ENCODE measurements around the gene CYP19A1.

- TF ChIP-seq, protein P1, sequence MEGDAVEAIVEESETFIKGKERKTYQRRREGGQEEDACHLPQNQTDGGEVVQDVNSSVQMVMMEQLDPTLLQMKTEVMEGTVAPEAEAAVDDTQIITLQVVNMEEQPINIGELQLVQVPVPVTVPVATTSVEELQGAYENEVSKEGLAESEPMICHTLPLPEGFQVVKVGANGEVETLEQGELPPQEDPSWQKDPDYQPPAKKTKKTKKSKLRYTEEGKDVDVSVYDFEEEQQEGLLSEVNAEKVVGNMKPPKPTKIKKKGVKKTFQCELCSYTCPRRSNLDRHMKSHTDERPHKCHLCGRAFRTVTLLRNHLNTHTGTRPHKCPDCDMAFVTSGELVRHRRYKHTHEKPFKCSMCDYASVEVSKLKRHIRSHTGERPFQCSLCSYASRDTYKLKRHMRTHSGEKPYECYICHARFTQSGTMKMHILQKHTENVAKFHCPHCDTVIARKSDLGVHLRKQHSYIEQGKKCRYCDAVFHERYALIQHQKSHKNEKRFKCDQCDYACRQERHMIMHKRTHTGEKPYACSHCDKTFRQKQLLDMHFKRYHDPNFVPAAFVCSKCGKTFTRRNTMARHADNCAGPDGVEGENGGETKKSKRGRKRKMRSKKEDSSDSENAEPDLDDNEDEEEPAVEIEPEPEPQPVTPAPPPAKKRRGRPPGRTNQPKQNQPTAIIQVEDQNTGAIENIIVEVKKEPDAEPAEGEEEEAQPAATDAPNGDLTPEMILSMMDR (IDR thresholded peaks at IDR 0.05; ENCODE audit: control extremely low read depth in 1 of 3, insufficient read depth in 1 of 3, low read depth in 1 of 3, low read length in 3 of 3): no peak
- TF ChIP-seq RAD21 (IDR thresholded peaks at IDR 0.05 in 1 of 2, conservative IDR thresholded peaks at IDR 0.05 in 1 of 2; ENCODE audit: low read depth in 2 of 2, low read length in 2 of 2) (no peak), CHD1 (IDR thresholded peaks at IDR 0.05; ENCODE audit: low read depth, low read length) (no peak), POLR2AphosphoS5 (IDR thresholded peaks at IDR 0.05; ENCODE audit: low read depth, low read length) (no peak), NANOG (IDR thresholded peaks at IDR 0.05; ENCODE audit: insufficient read depth, low read depth, low read length, poor library complexity, severe bottlenecking) (no peak), SIN3A (conservative IDR thresholded peaks at IDR 0.05 in 1 of 2, IDR thresholded peaks at IDR 0.05 in 1 of 2; ENCODE audit: low read depth in 1 of 2, low read length in 2 of 2) (no peak), TAF1 (IDR thresholded peaks at IDR 0.05; ENCODE audit: low read depth, low read length) (no peak), POLR2A (IDR thresholded peaks at IDR 0.05; ENCODE audit: control extremely low read depth in 1 of 2, low read depth in 2 of 2, low read length in 2 of 2) (no peak), ATF3 (IDR thresholded peaks at IDR 0.05; ENCODE audit: insufficient read depth, low read depth, low read length) (no peak), EZH2 (IDR thresholded peaks at IDR 0.05; ENCODE audit: low read depth, low read length, severe bottlenecking) (no peak), CREB1 (IDR thresholded peaks at IDR 0.05) (no peak)
- TF ChIP-seq, protein P2, sequence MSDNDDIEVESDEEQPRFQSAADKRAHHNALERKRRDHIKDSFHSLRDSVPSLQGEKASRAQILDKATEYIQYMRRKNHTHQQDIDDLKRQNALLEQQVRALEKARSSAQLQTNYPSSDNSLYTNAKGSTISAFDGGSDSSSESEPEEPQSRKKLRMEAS (IDR thresholded peaks at IDR 0.05): no peak
Observed at GRCh38 chr15:51365417-51365816, 27.0 kb upstream of the CYP19A1 start.
